ENCODE data around the gene RPGRIP1.
"Not testable (repeated sequence)": the region's sequence is repeated elsewhere in the genome, so short reads cannot be mapped to it uniquely, and the experiment has no call there.

GRCh38 chr14:21272661-21273060 lies 7.2 kb upstream of the RPGRIP1 start:
- not testable (repeated sequence) for TF ChIP-seq EZH2 (IDR thresholded peaks at IDR 0.05); POLR2AphosphoS5 (IDR thresholded peaks at IDR 0.05; ENCODE audit: borderline replicate concordance, low read depth, low read length); FOXP2 (optimal IDR thresholded peaks at IDR 0.05; ENCODE audit: control extremely low read depth, extremely low read length, insufficient read depth)

Data from SK-N-MC (cell line).